Cardiac fibroblast (primary cell): Measurements from ENCODE around the gene NR3C1.

Source experiments
- DNase-seq, 2 donors: peaks; one replicate each; pipeline versions ENCODE4 v3.0.0 to v3.0.0-alpha.2; 2010; ENCODE audit warnings: low read depth in 2 of 2
- H3K4me3 ChIP-seq, 2 donors: replicated peaks in 1 of 2; 1 replicate in 1 of 2; 2 replicates in 1 of 2; pipeline ENCODE4 v1.5.1; 2011; ENCODE audit warnings: low read depth in 2 of 2, low read length in 2 of 2, mild to moderate bottlenecking in 2 of 2, moderate library complexity in 1 of 2
- CTCF ChIP-seq: IDR thresholded peaks from one replicate; pipeline ENCODE4 v1.5.1; 2011; ENCODE audit warnings: low read depth, mild to moderate bottlenecking, low read length, inconsistent platforms

Gene NR3C1

DNA sequence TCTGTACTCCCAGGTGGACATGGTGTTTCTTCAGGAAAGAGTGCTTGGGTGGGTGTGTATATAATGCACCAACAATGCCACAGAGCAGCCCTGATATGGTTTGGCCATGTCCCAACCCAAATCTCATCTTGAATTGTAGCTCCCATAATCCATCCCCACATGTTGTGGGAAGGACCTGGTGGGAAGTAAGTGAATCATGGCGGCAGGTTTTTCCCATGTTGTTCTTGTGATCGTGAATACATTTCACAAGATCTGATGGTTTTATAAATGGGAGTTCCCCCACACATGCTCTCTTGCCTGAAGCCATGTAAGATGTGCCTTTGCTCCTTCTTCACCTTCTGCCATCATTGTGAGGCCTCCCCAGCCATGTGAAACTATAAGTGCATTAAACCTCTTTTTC is 158.5 kb downstream of the NR3C1 start:
- no peak for TF ChIP-seq CTCF
- no peak overlapping the region for H3K4me3 ChIP-seq
- DNase-seq: peak in 1 of 2 donors; percentile 56

DNA sequence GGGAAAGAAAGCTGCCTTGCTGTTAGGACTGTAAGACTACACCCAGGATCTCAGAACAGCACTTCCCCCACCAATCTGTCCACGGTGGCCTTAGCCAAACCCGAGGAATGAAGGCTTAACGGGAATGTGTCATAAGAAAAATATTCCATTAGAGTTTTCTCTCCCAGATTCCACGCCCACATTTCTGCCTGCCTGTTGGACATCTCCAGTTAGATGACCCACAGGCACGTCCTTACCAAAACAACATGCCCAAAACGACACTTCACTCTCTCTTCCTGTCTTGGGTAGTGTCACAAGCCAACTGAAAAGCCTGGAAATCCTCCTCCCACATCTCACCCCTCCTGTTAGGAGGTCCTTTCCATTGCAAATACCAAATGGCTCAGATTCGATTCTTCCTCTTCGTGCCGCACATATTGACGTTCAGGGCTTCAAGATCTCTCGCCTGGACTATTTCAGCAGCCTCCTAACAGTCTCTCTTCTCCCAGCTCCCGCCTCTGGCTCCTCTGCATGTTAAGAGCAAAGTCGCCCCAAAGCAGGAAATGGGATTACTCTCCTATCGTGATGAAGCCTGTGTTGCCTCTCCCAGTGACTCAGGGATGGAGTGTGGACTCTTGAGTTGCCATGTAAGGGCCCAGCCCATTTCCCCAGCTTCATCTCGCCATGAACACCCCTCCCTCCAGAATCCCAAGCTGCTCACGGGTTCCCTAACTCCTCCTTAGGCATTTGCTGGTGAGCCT is 159.3 kb downstream of the NR3C1 start:
- DNase-seq: peak; percentile 96 to 98
- peak overlapping the region; percentile 2 to 35 for H3K4me3 ChIP-seq
- TF ChIP-seq CTCF: no peak

- TF ChIP-seq CTCF: no peak
- H3K4me3 ChIP-seq: no peak overlapping the region
- DNase-seq: no peak
These were observed 160.4 kb downstream of the NR3C1 start for GRCh38 chr5:143243103-143243502.

GRCh38 chr5:143241892-143242291 is 161.6 kb downstream of the NR3C1 start:
- no peak for TF ChIP-seq CTCF
- no peak overlapping the region for H3K4me3 ChIP-seq
- peak in 1 of 2 donors; percentile 56 for DNase-seq

GRCh38 chr5:143239882-143240518 is 163.5 kb downstream of the NR3C1 start:
- DNase-seq: no peak
- no peak for TF ChIP-seq CTCF
- no peak overlapping the region for H3K4me3 ChIP-seq

GRCh38 chr5:143238620-143239019 is 164.9 kb downstream of the NR3C1 start:
- TF ChIP-seq CTCF: no peak
- no peak for DNase-seq
- H3K4me3 ChIP-seq: no peak overlapping the region
